Liver (tissue), 3 donors: Measurements from ENCODE around the gene FUBP3.

Experiments used
- JUND ChIP-seq, 2 donors: IDR thresholded peaks; 2 replicates each; pipeline ENCODE4 v1.6.1; 2016; ENCODE audit warnings: antibody characterized with exemption in 2 of 2
- RAD21 ChIP-seq, 2 donors: IDR thresholded peaks; 2 replicates each; pipeline ENCODE4 v1.6.1; 2016; ENCODE audit warnings: antibody characterized with exemption in 2 of 2, mild to moderate bottlenecking in 2 of 2
- RXRA ChIP-seq, 2 donors: IDR thresholded peaks; 2 replicates each; pipeline ENCODE4 v1.6.1; 2017 to 2018; ENCODE audit warnings: antibody characterized with exemption in 2 of 2, mild to moderate bottlenecking in 1 of 2
- YY1 ChIP-seq: IDR thresholded peaks from 2 replicates; pipeline ENCODE4 v1.6.1; 2016; ENCODE audit warnings: antibody characterized with exemption, mild to moderate bottlenecking
- TF ChIP-seq, protein P1 (sequence below): fragments of 150-350 bp; IDR thresholded peaks from 2 replicates; pipeline ENCODE4 v1.5.1; 2017; ENCODE audit warnings: improper control_type of control experiment, low read depth, low read length; ENCODE audit not compliant: missing input control
- TF ChIP-seq, protein P2 (sequence below): IDR thresholded peaks from 2 replicates; pipeline ENCODE4 v1.6.1; 2016; ENCODE audit warnings: antibody characterized with exemption, mild to moderate bottlenecking
- donor health status: healthy.
- donor health status: healthy.

- TF ChIP-seq, protein P1, sequence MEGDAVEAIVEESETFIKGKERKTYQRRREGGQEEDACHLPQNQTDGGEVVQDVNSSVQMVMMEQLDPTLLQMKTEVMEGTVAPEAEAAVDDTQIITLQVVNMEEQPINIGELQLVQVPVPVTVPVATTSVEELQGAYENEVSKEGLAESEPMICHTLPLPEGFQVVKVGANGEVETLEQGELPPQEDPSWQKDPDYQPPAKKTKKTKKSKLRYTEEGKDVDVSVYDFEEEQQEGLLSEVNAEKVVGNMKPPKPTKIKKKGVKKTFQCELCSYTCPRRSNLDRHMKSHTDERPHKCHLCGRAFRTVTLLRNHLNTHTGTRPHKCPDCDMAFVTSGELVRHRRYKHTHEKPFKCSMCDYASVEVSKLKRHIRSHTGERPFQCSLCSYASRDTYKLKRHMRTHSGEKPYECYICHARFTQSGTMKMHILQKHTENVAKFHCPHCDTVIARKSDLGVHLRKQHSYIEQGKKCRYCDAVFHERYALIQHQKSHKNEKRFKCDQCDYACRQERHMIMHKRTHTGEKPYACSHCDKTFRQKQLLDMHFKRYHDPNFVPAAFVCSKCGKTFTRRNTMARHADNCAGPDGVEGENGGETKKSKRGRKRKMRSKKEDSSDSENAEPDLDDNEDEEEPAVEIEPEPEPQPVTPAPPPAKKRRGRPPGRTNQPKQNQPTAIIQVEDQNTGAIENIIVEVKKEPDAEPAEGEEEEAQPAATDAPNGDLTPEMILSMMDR, result no peak
- TF ChIP-seq, protein P2, sequence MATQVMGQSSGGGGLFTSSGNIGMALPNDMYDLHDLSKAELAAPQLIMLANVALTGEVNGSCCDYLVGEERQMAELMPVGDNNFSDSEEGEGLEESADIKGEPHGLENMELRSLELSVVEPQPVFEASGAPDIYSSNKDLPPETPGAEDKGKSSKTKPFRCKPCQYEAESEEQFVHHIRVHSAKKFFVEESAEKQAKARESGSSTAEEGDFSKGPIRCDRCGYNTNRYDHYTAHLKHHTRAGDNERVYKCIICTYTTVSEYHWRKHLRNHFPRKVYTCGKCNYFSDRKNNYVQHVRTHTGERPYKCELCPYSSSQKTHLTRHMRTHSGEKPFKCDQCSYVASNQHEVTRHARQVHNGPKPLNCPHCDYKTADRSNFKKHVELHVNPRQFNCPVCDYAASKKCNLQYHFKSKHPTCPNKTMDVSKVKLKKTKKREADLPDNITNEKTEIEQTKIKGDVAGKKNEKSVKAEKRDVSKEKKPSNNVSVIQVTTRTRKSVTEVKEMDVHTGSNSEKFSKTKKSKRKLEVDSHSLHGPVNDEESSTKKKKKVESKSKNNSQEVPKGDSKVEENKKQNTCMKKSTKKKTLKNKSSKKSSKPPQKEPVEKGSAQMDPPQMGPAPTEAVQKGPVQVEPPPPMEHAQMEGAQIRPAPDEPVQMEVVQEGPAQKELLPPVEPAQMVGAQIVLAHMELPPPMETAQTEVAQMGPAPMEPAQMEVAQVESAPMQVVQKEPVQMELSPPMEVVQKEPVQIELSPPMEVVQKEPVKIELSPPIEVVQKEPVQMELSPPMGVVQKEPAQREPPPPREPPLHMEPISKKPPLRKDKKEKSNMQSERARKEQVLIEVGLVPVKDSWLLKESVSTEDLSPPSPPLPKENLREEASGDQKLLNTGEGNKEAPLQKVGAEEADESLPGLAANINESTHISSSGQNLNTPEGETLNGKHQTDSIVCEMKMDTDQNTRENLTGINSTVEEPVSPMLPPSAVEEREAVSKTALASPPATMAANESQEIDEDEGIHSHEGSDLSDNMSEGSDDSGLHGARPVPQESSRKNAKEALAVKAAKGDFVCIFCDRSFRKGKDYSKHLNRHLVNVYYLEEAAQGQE, result no peak
- TF ChIP-seq YY1, result no peak
- no peak for TF ChIP-seq RAD21 (IDR thresholded peaks at IDR 0.05)
- TF ChIP-seq RXRA (IDR thresholded peaks at IDR 0.05), result no peak
- no peak for TF ChIP-seq JUND (IDR thresholded peaks at IDR 0.05)
These were observed 46.8 kb upstream of the FUBP3 start for GRCh38 chr9:130532426-130533080.
